Endothelial cell of umbilical vein (primary cell): Measurements from ENCODE around the gene TRPC1.
A peak's percentile ranks its signal among the peaks of the same experiment; 100 is the strongest.

Experiments used
- EZH2 ChIP-seq: IDR thresholded peaks from 2 replicates; pipeline ENCODE4 v1.6.1; 2012; ENCODE audit warnings: borderline replicate concordance, low read depth, mild to moderate bottlenecking, moderate library complexity, low read length, inconsistent platforms; ENCODE audit not compliant: severe bottlenecking
- FOS ChIP-seq: IDR thresholded peaks from 2 replicates; pipeline ENCODE4 v1.6.1; 2011; ENCODE audit warnings: mild to moderate bottlenecking, low read length, moderate library complexity, borderline replicate concordance; ENCODE audit not compliant: insufficient read depth
- JUN ChIP-seq: IDR thresholded peaks from 2 replicates; pipeline ENCODE4 v1.6.1; 2011; ENCODE audit warnings: borderline replicate concordance, low read depth; ENCODE audit not compliant: insufficient read length, insufficient read depth
- POLR2A ChIP-seq: IDR thresholded peaks from 2 replicates; pipeline ENCODE4 v1.6.1; 2012; ENCODE audit warnings: low read depth, mild to moderate bottlenecking, control low read depth, low read length
- TF ChIP-seq, protein P1 (sequence below), 2 donors: IDR thresholded peaks; 1 replicate in 1 of 2; 2 replicates in 1 of 2; pipeline ENCODE4 v1.5.1; 2011; ENCODE audit warnings: low read length in 2 of 2, mild to moderate bottlenecking in 2 of 2, moderate library complexity in 2 of 2, control low read depth in 1 of 2, inconsistent platforms in 1 of 2, low read depth in 1 of 2; ENCODE audit not compliant: insufficient read depth in 1 of 2; ENCODE audit errors: extremely low read depth in 1 of 2

- TF ChIP-seq, protein P1, sequence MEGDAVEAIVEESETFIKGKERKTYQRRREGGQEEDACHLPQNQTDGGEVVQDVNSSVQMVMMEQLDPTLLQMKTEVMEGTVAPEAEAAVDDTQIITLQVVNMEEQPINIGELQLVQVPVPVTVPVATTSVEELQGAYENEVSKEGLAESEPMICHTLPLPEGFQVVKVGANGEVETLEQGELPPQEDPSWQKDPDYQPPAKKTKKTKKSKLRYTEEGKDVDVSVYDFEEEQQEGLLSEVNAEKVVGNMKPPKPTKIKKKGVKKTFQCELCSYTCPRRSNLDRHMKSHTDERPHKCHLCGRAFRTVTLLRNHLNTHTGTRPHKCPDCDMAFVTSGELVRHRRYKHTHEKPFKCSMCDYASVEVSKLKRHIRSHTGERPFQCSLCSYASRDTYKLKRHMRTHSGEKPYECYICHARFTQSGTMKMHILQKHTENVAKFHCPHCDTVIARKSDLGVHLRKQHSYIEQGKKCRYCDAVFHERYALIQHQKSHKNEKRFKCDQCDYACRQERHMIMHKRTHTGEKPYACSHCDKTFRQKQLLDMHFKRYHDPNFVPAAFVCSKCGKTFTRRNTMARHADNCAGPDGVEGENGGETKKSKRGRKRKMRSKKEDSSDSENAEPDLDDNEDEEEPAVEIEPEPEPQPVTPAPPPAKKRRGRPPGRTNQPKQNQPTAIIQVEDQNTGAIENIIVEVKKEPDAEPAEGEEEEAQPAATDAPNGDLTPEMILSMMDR (IDR thresholded peaks at IDR 0.05; ENCODE audit: extremely low read depth in 1 of 2, insufficient read depth in 1 of 2, low read depth in 1 of 2, low read length in 2 of 2) = peak in 1 of 2 donors; percentile 22
- TF ChIP-seq EZH2 (no peak), POLR2A (no peak), FOS (no peak), JUN (no peak)
Measured at GRCh38 chr3:142857056-142857455, 133.2 kb downstream of the TRPC1 start.
